ENCODE measurements around the gene SCYGR3. TPM values are rescaled to one million over a fixed set of nuclear protein-coding genes. Genes with fewer than 3 reads are reported as not detected.

The SCYGR3 gene
- total and polyA plus RNA-seq, 2 donors (not counting 3 experiments of a cell fraction or from before 2014, with no cell fraction given) = not detected

GRCh38 chr2:227617316-227618230, 2.9 kb upstream of the SCYGR3 start, which contains the start of gene SCYGR4:
Gene SCYGR4, plus strand, starts transcription at chr2:227617498. Its CDS starts 0 bp downstream, at chr2:227617498.
- Histone ChIP-seq H4K20me1 (replicated peaks; ENCODE audit: control insufficient read depth, extremely low read depth, insufficient read depth, low read length) (no peaks in the 10 kb centered on the region), H3K9me3 (replicated peaks; ENCODE audit: control insufficient read depth, insufficient read depth, low read length) (no peaks in the 10 kb centered on the region), H3K9me1 (replicated peaks; ENCODE audit: control insufficient read depth, extremely low read depth, insufficient read depth, low read length) (no peaks in the 10 kb centered on the region), H3K27ac (ENCODE audit: insufficient read depth, low read depth, low read length) (no peak within 1 kb of the TSS), H3K4me3 (replicated peaks in 1 of 3; ENCODE audit: insufficient read depth in 1 of 3, low read depth in 1 of 3, low read length in 3 of 3) (no peak within 1 kb of the TSS), H3K79me2 (ENCODE audit: control insufficient read depth, insufficient read depth, low read length) (no peaks in the 10 kb centered on the region), H3K4me1 (ENCODE audit: control insufficient read depth, extremely low read depth, insufficient read depth, low read length) (no peaks in the 10 kb centered on the region), H3K36me3 (ENCODE audit: control insufficient read depth in 2 of 2, extremely low read depth in 1 of 2, insufficient read depth in 2 of 2, low read length in 2 of 2) (no peaks in the 10 kb centered on the region), H3K4me2 (ENCODE audit: insufficient read depth, low read length) (no peak within 1 kb of the TSS), H2AFZ (ENCODE audit: low read depth, low read length) (no peak within 1 kb of the TSS), H3K27me3 (ENCODE audit: control insufficient read depth in 2 of 2, insufficient read depth in 2 of 2, low read length in 2 of 2) (no peaks in the 10 kb centered on the region), H3K9ac (replicated peaks; ENCODE audit: extremely low read depth, insufficient read depth, low read length) (no peak within 1 kb of the TSS)
- no TSS peak for BruUV-seq (replicated peaks)
- dilution Hi-C loops (cut with MboI; ENCODE audit: extremely low pct_ligation_motif_present, low sequenced_read_pairs) = no loop called here
- DNase-seq (ENCODE audit: low read depth, low spot score) = no peak
- ChIA-PET POLR2A (no interaction called here), CTCF (no interaction called here)
- FAIRE-seq = no peak
- TF ChIP-seq POLR2A (IDR thresholded peaks at IDR 0.05; ENCODE audit: low read depth, low read length) (no peak), JUN (IDR thresholded peaks at IDR 0.05; ENCODE audit: borderline replicate concordance, insufficient read depth, insufficient read length, low read depth) (no peak), CTCF (IDR thresholded peaks at IDR 0.05; ENCODE audit: extremely low read depth in 1 of 2, insufficient read depth in 1 of 2, low read depth in 1 of 2, low read length in 2 of 2) (no peak), POLR2AphosphoS5 (IDR thresholded peaks at IDR 0.05; ENCODE audit: insufficient read depth, low read depth, low read length) (no peak), MYC (IDR thresholded peaks at IDR 0.05; ENCODE audit: low read depth, low read length) (no peak), GATA2 (IDR thresholded peaks at IDR 0.05; ENCODE audit: insufficient read depth, insufficient read length, low read depth, low read length) (no peak), EZH2 (IDR thresholded peaks at IDR 0.05; ENCODE audit: borderline replicate concordance, low read depth, low read length, severe bottlenecking) (no peak), FOS (IDR thresholded peaks at IDR 0.05; ENCODE audit: borderline replicate concordance, insufficient read depth, low read length) (no peak), MAX (IDR thresholded peaks at IDR 0.05; ENCODE audit: insufficient read depth, insufficient read length) (no peak)
- intact Hi-C loops (cut with micrococcal nuclease) = no loop called here

Data from endothelial cell of umbilical vein (primary cell).